SK-N-SH (cell line): ENCODE measurements around the gene CCDC74A. TPM values are rescaled to one million over a fixed set of nuclear protein-coding genes. Genes with fewer than 3 reads are reported as not detected.
"Not testable (repeated sequence)": the region's sequence is repeated elsewhere in the genome, so short reads cannot be mapped to it uniquely, and the experiment has no call there.

Experiments
- CTCF ChIA-PET: fragments of 300-600, 350-600 bp; formaldehyde crosslinking; extraction: SDS; loops from one replicate; lab custom pipeline; 2021; lab: Yijun Ruan, JAX
- POLR2A ChIA-PET: fragments of 350-600 bp; sonication (Branson Sonifier 250); formaldehyde crosslinking; extraction: SDS; loops from one replicate; lab custom pipeline; 2020; ENCODE audit warnings: antibody characterized with exemption, inconsistent platforms; lab: Yijun Ruan, JAX
- DNase-seq: peaks from one replicate; pipeline ENCODE4 v3.0.0; 2012
- H2AFZ ChIP-seq: fragments of 200-600 bp; sonication (generic); 2 replicates; pipeline ENCODE4 v1.8.1; 2016; ENCODE audit warnings: antibody characterized with exemption, mild to moderate bottlenecking, low read depth
- H3F3A ChIP-seq: fragments of 200-600 bp; sonication (generic); replicated peaks from 2 replicates; pipeline ENCODE3; 2016; ENCODE audit warnings: antibody characterized with exemption, mild to moderate bottlenecking; ENCODE audit not compliant: insufficient read depth
- H3K27ac ChIP-seq, 2 experiments: fragments of 200-500 bp in 1 of 2; fragments of 200-600 bp in 1 of 2; sonication (Bioruptor generic) in 1 of 2; sonication (generic), shearing (Covaris generic) in 1 of 2; 2 replicates each; pipeline versions ENCODE4 v1.5.1 to v1.6.1; 2014 to 2016; ENCODE audit warnings: low read depth in 2 of 2, inconsistent platforms in 1 of 2, low read length in 1 of 2, mild to moderate bottlenecking in 1 of 2, mixed read lengths in 1 of 2
- H3K27me3 ChIP-seq: fragments of 200-600 bp; sonication (generic), shearing (Covaris generic); 2 replicates; pipeline ENCODE4 v1.6.1; 2016; ENCODE audit warnings: mixed run types; ENCODE audit not compliant: insufficient read depth
- H3K36me3 ChIP-seq, 2 experiments: fragments of 200-500 bp in 1 of 2; fragments of 200-600 bp in 1 of 2; sonication (Bioruptor generic) in 1 of 2; sonication (generic) in 1 of 2; replicated peaks in 1 of 2; 2 replicates each; pipeline versions ENCODE3 to v1.5.1; 2014 to 2016; ENCODE audit warnings: low read length in 1 of 2, mild to moderate bottlenecking in 1 of 2; ENCODE audit not compliant: insufficient read depth in 2 of 2, control insufficient read depth in 1 of 2
- H3K4me1 ChIP-seq, 2 experiments: fragments of 200-500 bp in 1 of 2; fragments of 200-600 bp in 1 of 2; sonication (Bioruptor generic) in 1 of 2; sonication (generic), shearing (Covaris generic) in 1 of 2; 2 replicates each; pipeline versions ENCODE4 v1.5.1 to v1.6.1; 2014 to 2016; ENCODE audit warnings: low read depth in 1 of 2, low read length in 1 of 2, mixed run types in 1 of 2; ENCODE audit not compliant: insufficient read depth in 2 of 2, control insufficient read depth in 1 of 2
- H3K4me2 ChIP-seq: fragments of 200-600 bp; sonication (generic), shearing (Covaris generic); 2 replicates; pipeline ENCODE4 v1.6.1; 2017; ENCODE audit warnings: mixed run types
- H3K4me3 ChIP-seq, 2 experiments: fragments of 200-500 bp in 1 of 2; fragments of 200-600 bp in 1 of 2; sonication (Bioruptor generic) in 1 of 2; sonication (generic), shearing (Covaris generic) in 1 of 2; 2 replicates each; pipeline versions ENCODE4 v1.5.1 to v1.8.1; 2014 to 2016; ENCODE audit warnings: low read depth in 2 of 2, inconsistent platforms in 1 of 2, low read length in 1 of 2, mild to moderate bottlenecking in 1 of 2, mixed read lengths in 1 of 2, moderate library complexity in 1 of 2
- H3K79me2 ChIP-seq: fragments of 200-600 bp; sonication (generic); 2 replicates; pipeline ENCODE4 v1.8.1; 2017; ENCODE audit warnings: mild to moderate bottlenecking; ENCODE audit not compliant: insufficient read depth
- H3K9ac ChIP-seq: fragments of 200-600 bp; sonication (generic); 2 replicates; pipeline ENCODE4 v1.6.1; 2017; ENCODE audit warnings: mixed run types
- H3K9me2 ChIP-seq: fragments of 200-600 bp; sonication (generic); 2 replicates; pipeline ENCODE4 v1.6.1; 2017; ENCODE audit warnings: mixed run types
- H3K9me3 ChIP-seq: fragments of 200-600 bp; sonication (generic); 2 replicates; pipeline ENCODE4 v1.6.1; 2017; ENCODE audit warnings: mixed run types, mild to moderate bottlenecking, moderate library complexity
- H4K20me1 ChIP-seq: fragments of 200-600 bp; sonication (generic); 2 replicates; pipeline ENCODE4 v1.6.1; 2017; ENCODE audit warnings: mild to moderate bottlenecking, mixed run types; ENCODE audit not compliant: insufficient read depth
- ELF1 ChIP-seq: IDR thresholded peaks from 2 replicates; pipeline ENCODE4 v1.4.0; 2012
- IRF3 ChIP-seq: fragments of 150-350 bp; IDR thresholded peaks from 2 replicates; pipeline ENCODE4 v1.6.1; 2016; ENCODE audit warnings: mild to moderate bottlenecking, low read depth, low read length
- JUND ChIP-seq: IDR thresholded peaks from 2 replicates; pipeline ENCODE4 v1.4.0; 2012
- USF1 ChIP-seq: IDR thresholded peaks from 2 replicates; pipeline ENCODE4 v1.4.0; 2012; ENCODE audit warnings: low read depth, borderline replicate concordance
- WGBS: methylation state at CpG from one replicate; pipeline ENCODE4 v1.1.6; 2017; ENCODE audit warnings: low lambda C conversion rate; 5-methylcytosine and 5-hydroxymethylcytosine counted together
- polyA plus RNA-seq, 3 experiments: library from polyadenylated mRNA; depleted of rRNA; stranded (reverse); fragments of >200 nt; gene quantifications; 2 replicates each; pipeline ENCODE4 v1.2.3, GENCODE V29; 2012
- TF ChIP-seq, protein P1 (sequence below): IDR thresholded peaks from 2 replicates; pipeline ENCODE4 v1.6.1; 2012; ENCODE audit warnings: mild to moderate bottlenecking, low read depth, low read length, moderate library complexity

Gene CCDC74A
- polyA plus RNA-seq, 1 of the 3 experiments (the other 2 are of a cell fraction) = 21.3 TPM

DNA sequence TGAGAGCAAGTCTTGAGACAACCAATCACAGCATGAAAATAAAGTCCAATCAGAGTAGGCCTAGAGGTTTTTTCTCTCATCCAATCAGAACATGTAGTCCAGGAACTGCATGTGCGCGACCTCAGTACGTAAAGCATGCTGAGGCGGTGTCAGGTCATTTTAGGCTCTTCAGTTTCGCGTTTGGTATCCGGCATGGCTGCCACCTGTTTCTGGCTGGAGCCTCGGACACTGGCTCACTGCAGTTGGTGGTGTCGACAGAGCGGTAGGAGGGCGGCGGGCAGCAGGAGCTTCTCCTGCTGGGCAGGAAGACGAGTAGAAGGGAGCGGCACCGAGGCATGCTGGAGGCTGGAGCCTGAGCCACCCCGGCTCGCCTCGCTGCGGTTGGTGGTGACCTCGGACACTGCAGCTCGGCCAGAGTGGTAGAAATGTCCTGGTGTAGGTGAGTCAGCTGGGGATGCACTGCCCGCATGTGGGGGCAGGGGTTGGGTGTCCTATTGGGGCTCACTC lies 15.8 kb downstream of the CCDC74A start (continued):
- TF ChIP-seq IRF3 (no peak), USF1 (no peak), ELF1 (no peak)

DNA sequence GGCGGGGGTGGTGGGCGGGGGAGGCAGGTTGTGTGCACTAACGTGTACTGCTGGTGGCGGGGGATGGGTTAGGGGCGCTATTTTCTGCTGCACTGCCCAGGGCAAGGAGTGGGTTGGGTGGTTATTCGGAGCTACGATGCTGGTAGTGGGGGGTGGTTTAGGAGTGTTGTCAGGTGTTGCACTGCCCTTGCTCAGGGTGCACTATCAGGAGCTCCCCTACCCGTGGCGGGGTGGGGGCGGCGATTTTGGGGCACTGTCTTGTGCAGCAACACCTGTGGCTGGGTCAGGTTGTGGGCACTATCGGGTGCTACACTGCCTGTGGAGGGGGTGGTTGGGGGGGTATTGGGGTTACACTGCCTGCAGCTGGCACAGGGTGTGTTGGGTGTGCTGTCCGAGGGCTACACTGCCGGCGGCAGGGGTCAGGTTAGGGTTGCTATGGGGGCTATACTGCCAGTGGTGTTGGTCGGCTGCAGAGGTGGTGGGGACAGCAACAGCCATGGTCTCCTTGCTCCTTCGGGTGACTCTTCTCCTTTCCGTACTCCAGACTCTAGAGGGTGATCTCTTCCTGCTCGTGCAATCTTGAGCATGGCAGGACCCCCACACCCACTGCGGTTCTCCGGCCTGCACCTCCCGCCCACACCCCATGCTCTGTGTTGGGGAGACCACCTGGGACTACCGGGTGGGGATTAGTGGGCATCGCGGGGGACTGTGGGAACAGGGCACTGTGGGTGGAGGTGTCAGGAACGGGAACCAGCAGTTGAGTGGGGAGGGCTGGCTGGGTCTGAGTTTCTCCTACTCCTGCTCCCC lies 16.5 kb downstream of the CCDC74A start:
- CTCF ChIA-PET, H3K4me3 ChIP-seq, H3K9me2 ChIP-seq, H3K9me3 ChIP-seq, H3K27me3 ChIP-seq, DNase-seq, H4K20me1 ChIP-seq, H3F3A ChIP-seq, POLR2A ChIA-PET, H3K4me1 ChIP-seq, H3K27ac ChIP-seq, H3K79me2 ChIP-seq, H2AFZ ChIP-seq, H3K9ac ChIP-seq, H3K36me3 ChIP-seq, H3K4me2 ChIP-seq: not testable (repeated sequence)
- WGBS = 24% methylated on average over 5 of the region's 26 CpGs

DNA sequence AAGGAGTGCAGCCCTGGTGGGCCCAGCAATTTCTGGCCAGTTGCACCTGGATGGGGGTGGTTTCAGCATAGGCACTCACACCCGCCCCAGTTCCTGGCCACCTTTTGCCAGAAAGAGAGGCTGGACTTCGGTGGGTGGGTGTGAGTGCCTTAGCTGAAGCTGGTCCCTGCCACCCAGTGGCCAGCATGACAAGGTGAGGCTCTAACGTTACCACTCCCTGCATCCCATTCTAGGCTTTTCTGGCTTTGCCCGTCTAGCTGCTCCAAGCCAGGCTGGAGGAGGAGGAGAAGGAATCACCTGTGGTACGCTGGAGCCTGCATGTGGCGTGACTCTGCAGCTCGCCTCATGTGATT lies 17.1 kb downstream of the CCDC74A start:
- H3K79me2 ChIP-seq, H3K4me3 ChIP-seq, POLR2A ChIA-PET, H3F3A ChIP-seq, CTCF ChIA-PET, H3K9me2 ChIP-seq, H3K27ac ChIP-seq, H3K27me3 ChIP-seq, H3K9ac ChIP-seq, H2AFZ ChIP-seq, DNase-seq, H3K4me2 ChIP-seq, H4K20me1 ChIP-seq, H3K4me1 ChIP-seq, H3K9me3 ChIP-seq, H3K36me3 ChIP-seq: not testable (repeated sequence)
- 59% methylated on average over 5 of the region's 7 CpGs for WGBS

DNA sequence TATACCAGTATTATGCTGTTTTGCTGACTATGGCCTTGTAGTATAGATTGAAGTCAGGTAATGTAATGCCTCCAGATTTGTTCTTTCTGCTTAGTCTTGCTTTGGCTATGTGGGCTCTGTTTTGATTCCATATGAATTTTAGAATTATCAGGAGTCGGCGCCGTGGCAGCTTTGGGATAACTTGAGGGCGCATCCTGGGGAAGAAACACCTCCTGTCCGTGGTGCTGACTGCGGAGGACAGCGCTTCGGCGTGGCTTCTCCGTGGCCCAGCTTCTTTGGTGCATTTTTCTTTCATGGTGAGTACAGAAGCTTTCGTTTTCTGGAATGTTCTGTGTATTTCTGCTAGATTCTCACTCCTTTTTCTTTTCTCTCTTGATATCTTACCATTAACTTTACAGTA lies 25.2 kb downstream of the CCDC74A start:
- no peaks in the 10 kb centered on the region for H3K79me2 ChIP-seq
- no peaks in the 10 kb centered on the region for H3F3A ChIP-seq
- no peak overlapping the region for H3K4me3 ChIP-seq
- ChIA-PET POLR2A (no interaction called here), CTCF (no interaction called here)
- DNase-seq = no peak
- no peaks in the 10 kb centered on the region for H3K9me2 ChIP-seq
- H3K4me2 ChIP-seq = no peak overlapping the region
- no peak overlapping the region for H2AFZ ChIP-seq
- peaks cover 13% of the 10 kb centered on the region; the same call in 1 of the 2 replicates for H3K27me3 ChIP-seq
- no peaks in the 10 kb centered on the region for H3K9me3 ChIP-seq
- WGBS = 73% methylated on average over 11 of the region's 11 CpGs
- no peaks in the 10 kb centered on the region for H4K20me1 ChIP-seq
- no peaks in the 10 kb centered on the region for H3K36me3 ChIP-seq
- no peaks in the 10 kb centered on the region for H3K4me1 ChIP-seq
- no peak overlapping the region for H3K9ac ChIP-seq
- TF ChIP-seq, protein P1, sequence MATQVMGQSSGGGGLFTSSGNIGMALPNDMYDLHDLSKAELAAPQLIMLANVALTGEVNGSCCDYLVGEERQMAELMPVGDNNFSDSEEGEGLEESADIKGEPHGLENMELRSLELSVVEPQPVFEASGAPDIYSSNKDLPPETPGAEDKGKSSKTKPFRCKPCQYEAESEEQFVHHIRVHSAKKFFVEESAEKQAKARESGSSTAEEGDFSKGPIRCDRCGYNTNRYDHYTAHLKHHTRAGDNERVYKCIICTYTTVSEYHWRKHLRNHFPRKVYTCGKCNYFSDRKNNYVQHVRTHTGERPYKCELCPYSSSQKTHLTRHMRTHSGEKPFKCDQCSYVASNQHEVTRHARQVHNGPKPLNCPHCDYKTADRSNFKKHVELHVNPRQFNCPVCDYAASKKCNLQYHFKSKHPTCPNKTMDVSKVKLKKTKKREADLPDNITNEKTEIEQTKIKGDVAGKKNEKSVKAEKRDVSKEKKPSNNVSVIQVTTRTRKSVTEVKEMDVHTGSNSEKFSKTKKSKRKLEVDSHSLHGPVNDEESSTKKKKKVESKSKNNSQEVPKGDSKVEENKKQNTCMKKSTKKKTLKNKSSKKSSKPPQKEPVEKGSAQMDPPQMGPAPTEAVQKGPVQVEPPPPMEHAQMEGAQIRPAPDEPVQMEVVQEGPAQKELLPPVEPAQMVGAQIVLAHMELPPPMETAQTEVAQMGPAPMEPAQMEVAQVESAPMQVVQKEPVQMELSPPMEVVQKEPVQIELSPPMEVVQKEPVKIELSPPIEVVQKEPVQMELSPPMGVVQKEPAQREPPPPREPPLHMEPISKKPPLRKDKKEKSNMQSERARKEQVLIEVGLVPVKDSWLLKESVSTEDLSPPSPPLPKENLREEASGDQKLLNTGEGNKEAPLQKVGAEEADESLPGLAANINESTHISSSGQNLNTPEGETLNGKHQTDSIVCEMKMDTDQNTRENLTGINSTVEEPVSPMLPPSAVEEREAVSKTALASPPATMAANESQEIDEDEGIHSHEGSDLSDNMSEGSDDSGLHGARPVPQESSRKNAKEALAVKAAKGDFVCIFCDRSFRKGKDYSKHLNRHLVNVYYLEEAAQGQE = peak; percentile 60; the same call in 1 of the 2 replicates
- no peak for TF ChIP-seq JUND
- no peak overlapping the region for H3K27ac ChIP-seq
